GM18526 (cell line): ENCODE results near the gene ALPL.

Experiments used
- POLR2A ChIP-seq: IDR thresholded peaks from 3 replicates; pipeline ENCODE4 v1.6.1; 2011; ENCODE audit not compliant: insufficient read length; ENCODE audit errors: extremely low read depth

ALPL gene

GRCh38 chr1:21537932-21538630 is 28.9 kb downstream of the ALPL start:
- no peak for TF ChIP-seq POLR2A

DNA sequence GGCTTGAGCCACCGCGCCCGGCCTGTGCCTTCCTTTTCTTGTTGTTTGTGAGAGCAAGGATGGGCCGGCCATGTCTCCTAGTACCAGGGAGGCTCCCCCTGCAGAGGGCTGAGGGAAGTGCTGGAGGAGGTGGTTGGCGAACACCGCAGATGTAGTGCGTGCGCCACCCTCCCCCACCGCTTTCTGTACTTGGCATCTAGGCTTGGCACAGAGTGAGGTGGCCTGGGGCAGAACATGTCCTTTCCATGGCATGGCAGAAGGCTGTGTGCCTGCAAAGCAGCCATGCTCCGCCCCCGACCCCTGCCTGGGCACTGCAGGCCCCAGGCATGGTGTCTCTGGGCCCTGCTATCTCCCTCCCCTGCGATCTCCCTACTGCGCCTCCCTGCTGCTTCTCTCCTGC is 30.7 kb downstream of the ALPL start:
- no peak for TF ChIP-seq POLR2A

DNA sequence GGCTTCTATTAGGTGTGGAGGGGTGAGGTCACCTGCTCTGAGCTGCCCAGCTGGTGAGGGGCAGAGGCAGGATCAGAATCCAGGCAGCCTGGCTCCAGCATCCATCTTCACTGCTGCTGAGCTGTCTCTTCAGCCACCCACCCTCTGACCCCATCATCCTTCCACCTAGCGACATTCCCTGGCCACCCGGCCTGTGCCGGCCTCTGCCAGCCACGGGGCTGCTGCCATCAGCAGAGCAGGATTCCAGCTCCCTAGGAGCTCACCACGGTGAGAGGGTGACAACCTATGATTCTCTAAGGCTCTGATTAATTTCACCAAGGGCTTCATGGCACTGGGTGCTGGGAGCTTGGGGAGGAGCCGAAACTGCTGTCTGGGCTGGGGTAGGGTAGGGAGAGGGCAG is 32.1 kb downstream of the ALPL start:
- TF ChIP-seq POLR2A: no peak

DNA sequence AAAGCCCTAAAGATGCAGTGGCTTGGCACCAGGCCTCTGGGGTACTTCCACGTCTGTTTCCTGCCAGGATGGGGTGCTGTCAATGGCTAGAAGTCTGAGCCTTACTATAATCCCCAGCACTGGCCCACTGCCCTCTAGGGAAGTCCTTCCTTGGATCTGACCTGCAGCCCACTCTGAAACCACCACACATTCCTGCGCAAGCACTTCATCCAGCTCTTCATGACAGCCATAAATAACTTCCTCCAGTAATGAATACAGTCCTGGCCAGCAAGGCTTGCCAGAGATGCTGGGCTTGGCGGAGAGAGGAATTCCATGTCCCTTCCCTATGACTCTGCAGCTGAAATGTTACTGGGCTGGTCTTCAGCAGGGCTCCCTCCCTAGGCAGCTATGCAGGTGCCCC is 32.6 kb downstream of the ALPL start:
- no peak for TF ChIP-seq POLR2A

GRCh38 chr1:21543598-21543997 is 34.4 kb downstream of the ALPL start:
- TF ChIP-seq POLR2A: no peak

DNA sequence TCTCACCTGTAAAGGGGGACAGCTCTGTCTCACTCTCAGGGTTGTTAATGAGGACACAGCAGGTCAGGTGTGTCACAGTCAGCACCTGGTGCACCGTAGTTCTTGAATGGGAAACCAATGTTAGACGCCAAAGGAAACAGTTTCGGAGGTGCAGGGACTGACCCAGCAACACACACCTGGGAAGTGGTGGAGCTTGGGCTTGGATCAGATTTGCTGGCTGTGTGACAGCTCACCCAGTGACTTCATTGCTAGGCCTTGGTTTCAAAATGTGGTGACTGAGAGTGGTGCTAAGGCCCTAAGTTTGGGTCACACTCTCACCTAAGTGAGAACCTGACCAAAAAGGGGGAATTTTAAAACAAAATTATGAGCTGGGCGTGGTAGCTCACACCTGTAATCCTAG is 34.9 kb downstream of the ALPL start:
- no peak for TF ChIP-seq POLR2A

- no peak for TF ChIP-seq POLR2A
Measured at GRCh38 chr1:21546122-21546825, 37.1 kb downstream of the ALPL start.

- no peak for TF ChIP-seq POLR2A
Measured at GRCh38 chr1:21547876-21548275, 38.7 kb downstream of the ALPL start.

DNA sequence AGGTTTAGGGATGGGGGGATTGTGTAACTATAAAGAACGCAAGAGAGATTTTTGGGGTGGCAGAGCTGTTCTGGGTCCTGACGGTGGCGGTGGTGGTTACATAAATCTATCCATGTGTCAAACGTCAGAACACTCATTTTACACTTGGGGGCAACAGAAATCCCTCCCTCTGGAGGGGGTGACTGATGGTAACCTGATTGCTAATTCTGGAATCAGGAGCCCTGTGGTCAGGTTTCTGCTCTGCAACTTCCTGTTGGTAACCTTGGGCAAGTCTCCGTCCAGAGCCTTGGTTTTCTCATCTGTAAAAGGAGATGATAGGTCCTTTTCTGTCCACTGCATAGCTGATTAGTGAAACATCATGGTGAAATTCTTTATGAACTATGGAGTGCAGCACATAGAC is 40.9 kb downstream of the ALPL start:
- no peak for TF ChIP-seq POLR2A

DNA sequence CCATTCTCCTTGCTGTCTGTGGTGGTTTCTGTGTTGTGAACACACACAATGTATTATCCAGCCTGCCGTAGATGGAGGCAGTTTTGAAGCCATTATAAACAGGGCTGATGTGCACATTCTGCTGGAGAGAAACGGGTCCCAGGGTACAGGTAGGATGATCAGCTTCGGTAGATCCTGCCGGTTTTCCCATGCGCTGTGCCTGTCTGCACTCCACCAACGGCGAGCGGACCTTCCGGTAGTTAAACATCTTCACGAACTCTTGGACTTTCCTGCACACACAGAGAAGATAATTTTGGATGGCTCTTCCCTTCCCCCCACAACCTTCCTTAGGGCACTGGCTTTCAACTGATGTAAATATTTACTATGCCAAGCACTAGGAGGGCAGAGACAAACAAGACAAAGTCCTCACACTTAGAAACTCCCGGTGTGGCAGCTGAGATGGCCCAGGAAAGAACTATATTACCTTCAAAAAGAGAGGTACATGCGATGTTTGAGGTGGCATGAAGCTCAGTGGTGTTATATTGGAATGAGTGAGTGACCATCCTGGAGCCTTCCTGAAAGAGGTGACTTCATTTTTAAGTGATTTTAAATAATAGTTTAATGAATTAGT is 41.7 kb downstream of the ALPL start:
- TF ChIP-seq POLR2A: no peak

GRCh38 chr1:21552715-21553114 is 43.5 kb downstream of the ALPL start:
- no peak for TF ChIP-seq POLR2A

DNA sequence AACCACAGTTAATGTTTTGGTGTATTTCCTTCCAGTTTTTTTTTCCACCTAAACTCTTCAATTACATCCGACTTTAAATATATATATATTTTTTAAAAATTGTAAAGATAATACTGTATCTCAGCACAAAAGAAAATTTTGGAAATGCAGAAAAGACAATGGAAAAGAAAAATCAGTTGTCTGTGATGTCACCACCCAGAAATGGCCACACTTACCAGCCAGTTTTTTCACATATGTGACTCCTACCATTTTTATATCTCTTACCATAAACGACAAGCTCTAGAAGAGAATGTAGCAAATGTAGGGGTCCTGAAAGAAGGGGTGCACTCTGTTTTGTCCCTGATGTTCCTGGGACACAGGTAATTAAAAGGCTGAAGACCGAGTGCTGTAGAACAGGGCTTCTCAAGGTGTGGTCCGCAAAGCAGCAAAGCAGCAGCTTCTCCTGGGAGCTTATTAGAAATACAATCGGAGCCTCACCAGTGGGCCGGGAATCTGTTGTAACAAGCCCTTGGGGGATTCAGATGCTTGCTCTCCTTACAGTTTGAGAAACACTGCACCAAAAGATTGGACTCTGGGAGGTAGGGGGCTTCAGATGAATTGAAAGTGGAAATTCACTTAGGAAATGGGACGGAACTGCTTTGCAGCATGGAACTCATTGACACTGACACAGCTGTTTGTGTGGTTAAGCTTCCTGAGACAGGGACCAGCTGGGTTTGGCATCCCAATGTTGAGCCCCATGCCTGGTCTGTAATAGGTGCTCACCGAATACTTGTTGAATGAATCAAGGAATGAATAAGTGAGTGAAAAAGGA is 44.1 kb downstream of the ALPL start:
- TF ChIP-seq POLR2A: no peak

- no peak for TF ChIP-seq POLR2A
Measured at GRCh38 chr1:21559788-21560567, 50.8 kb downstream of the ALPL start.

DNA sequence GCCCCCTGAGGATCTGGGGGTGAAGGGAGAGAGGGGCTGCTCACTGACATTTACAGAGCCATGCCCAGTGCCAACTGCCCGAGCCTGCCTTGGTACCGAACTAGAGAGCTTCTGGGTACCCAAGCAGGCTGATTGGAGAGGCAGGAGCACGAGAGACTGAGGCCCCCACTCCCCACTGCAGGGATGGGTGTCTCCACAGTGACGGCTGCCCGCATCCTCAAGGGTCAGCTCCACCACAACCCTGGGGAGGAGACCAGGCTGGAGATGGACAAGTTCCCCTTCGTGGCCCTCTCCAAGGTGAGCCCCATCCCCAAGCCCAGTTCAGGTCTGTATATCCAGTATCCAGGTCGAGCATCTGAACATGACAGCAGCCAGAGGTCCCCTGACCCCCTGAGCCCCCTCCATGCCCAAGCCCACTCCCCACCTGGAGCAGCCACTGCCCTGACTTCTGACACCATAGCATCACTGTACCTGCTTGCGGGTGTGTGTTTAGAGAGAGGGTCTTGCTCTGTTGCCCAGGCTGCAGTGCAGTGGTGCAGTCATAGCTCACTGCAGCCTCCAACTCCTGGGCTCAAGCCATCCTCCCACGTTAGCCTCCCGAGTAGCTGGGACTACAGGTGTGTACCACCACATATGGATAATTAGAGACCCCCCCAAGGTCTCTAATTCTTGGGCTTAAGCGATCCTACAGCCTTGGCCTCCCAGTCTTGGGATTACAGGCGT is 51.9 kb downstream of the ALPL start:
- TF ChIP-seq POLR2A: no peak
